Ovary (tissue), 3 donors: Measurements from ENCODE around the gene CRNKL1.

Experiments used
- POLR2A ChIP-seq: fragments of 450-650 bp; IDR thresholded peaks from one replicate; pipeline ENCODE4 v1.6.1; 2017; ENCODE audit warnings: antibody characterized with exemption, mild to moderate bottlenecking, moderate library complexity
- TF ChIP-seq, protein P1 (sequence below), 3 donors: fragments of 450-650 bp in 2 of 3; fragments of 200-600 bp in 1 of 3; IDR thresholded peaks; one replicate each; pipeline versions ENCODE4 v1.5.1 to v1.8.0; 2016 to 2022; ENCODE audit warnings: antibody characterized with exemption in 3 of 3, mild to moderate bottlenecking in 1 of 3
- donor health status: DM: no; HTN: no; CAD: no.

- TF ChIP-seq, protein P1, sequence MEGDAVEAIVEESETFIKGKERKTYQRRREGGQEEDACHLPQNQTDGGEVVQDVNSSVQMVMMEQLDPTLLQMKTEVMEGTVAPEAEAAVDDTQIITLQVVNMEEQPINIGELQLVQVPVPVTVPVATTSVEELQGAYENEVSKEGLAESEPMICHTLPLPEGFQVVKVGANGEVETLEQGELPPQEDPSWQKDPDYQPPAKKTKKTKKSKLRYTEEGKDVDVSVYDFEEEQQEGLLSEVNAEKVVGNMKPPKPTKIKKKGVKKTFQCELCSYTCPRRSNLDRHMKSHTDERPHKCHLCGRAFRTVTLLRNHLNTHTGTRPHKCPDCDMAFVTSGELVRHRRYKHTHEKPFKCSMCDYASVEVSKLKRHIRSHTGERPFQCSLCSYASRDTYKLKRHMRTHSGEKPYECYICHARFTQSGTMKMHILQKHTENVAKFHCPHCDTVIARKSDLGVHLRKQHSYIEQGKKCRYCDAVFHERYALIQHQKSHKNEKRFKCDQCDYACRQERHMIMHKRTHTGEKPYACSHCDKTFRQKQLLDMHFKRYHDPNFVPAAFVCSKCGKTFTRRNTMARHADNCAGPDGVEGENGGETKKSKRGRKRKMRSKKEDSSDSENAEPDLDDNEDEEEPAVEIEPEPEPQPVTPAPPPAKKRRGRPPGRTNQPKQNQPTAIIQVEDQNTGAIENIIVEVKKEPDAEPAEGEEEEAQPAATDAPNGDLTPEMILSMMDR (IDR thresholded peaks at IDR 0.05): no peak
- TF ChIP-seq POLR2A: no peak
These were observed 28.9 kb downstream of the CRNKL1 start for GRCh38 chr20:20023395-20023794.
